ENCODE data around the gene CHCHD4. TPM values are rescaled to one million over a fixed set of nuclear protein-coding genes. Genes with fewer than 3 reads are reported as not detected.

The CHCHD4 gene
- total and polyA plus RNA-seq, 10 of the 15 experiments (the other 5 are each of a cell fraction or from before 2014, with no cell fraction given) = 21.0 to 46.8 (median 29.0) TPM

DNA sequence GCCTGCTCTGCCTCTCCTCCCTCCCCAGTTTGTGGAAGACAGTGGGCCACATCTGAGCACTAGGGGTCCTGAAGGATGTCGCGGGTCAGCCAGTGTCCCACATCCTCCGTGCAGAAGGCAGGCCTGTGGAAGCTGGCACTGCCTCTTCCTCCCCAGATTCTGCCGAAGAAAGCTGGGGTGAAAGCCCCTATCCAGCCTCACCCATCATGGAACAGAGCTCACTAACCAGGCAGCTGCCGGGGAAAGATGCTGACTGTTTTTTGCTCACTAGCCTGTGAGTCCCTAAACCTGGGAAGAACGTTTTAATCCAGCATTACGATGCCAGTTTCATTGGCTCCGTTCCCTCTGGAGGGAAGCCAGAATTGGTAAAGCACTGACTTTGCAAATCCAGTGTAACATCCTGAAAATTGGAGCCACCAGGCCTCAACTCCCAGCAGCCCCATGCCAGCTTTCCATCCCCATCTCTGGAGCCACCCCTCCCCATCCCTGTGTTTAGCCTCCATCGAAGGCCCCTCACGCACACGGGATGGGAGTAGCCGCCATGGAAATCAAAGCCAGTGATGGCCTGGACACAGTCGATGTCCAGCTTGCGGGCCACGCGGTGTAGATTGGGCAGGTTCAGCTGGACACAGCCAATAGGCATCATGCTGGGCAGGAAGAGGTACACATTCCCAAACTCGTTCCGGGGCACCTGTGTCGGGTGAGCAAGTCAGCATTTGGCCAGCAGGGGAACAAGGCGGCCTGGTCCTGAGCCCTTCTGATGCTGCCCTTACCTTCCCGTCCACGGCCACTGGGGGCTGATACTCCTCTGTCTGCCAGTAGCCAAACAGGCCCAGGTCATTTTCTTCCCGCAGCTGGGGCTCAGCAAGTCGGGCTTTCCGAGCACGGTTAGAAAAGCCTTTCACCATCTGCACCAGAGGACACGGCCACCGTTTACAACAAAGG is 23.6 kb upstream of the CHCHD4 start:
- intact Hi-C loops (cut with micrococcal nuclease; ENCODE audit: unreplicated experiment) = no loop called here

More for the DNA sequence above, 23.6 kb upstream of the CHCHD4 start:
- ChIA-PET POLR2A (no interaction called here), SMC1A (ENCODE audit: uncharacterized antibody, unreplicated experiment) (no interaction called here), CTCF (no interaction called here), RAD21 (ENCODE audit: unreplicated experiment) (no interaction called here)
- H3K79me2 ChIP-seq (ENCODE audit: control insufficient read depth, insufficient read depth, low read length) = no peaks in the 10 kb centered on the region
- BruUV-seq (replicated peaks) = no TSS peak
- H3K4me3 ChIP-seq = no peak overlapping the region
- H3K9ac ChIP-seq (ENCODE audit: control insufficient read depth, insufficient read depth, low read length) = no peak overlapping the region
- no peaks in the 10 kb centered on the region for H3K9me3 ChIP-seq (replicated peaks; ENCODE audit: control insufficient read depth, insufficient read depth, low read length)
- TF ChIP-seq KAT2A (conservative IDR thresholded peaks at IDR 0.05; ENCODE audit: control insufficient read depth, low read depth, low read length) = no peak
- TF ChIP-seq, protein P1, sequence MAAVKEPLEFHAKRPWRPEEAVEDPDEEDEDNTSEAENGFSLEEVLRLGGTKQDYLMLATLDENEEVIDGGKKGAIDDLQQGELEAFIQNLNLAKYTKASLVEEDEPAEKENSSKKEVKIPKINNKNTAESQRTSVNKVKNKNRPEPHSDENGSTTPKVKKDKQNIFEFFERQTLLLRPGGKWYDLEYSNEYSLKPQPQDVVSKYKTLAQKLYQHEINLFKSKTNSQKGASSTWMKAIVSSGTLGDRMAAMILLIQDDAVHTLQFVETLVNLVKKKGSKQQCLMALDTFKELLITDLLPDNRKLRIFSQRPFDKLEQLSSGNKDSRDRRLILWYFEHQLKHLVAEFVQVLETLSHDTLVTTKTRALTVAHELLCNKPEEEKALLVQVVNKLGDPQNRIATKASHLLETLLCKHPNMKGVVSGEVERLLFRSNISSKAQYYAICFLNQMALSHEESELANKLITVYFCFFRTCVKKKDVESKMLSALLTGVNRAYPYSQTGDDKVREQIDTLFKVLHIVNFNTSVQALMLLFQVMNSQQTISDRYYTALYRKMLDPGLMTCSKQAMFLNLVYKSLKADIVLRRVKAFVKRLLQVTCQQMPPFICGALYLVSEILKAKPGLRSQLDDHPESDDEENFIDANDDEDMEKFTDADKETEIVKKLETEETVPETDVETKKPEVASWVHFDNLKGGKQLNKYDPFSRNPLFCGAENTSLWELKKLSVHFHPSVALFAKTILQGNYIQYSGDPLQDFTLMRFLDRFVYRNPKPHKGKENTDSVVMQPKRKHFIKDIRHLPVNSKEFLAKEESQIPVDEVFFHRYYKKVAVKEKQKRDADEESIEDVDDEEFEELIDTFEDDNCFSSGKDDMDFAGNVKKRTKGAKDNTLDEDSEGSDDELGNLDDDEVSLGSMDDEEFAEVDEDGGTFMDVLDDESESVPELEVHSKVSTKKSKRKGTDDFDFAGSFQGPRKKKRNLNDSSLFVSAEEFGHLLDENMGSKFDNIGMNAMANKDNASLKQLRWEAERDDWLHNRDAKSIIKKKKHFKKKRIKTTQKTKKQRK (IDR thresholded peaks at IDR 0.05; ENCODE audit: low read depth, low read length) = no peak
- no peak for TF ChIP-seq HDAC6 (IDR thresholded peaks at IDR 0.05; ENCODE audit: unreplicated experiment)
- TF ChIP-seq ZNF207 (IDR thresholded peaks at IDR 0.05; ENCODE audit: borderline replicate concordance) = no peak
- no peak for TF ChIP-seq MXI1 (IDR thresholded peaks at IDR 0.05; ENCODE audit: low read depth, low read length)
- TF ChIP-seq STAT3 (IDR thresholded peaks at IDR 0.05; ENCODE audit: low read depth, low read length) = no peak
- TF ChIP-seq, protein P2, sequence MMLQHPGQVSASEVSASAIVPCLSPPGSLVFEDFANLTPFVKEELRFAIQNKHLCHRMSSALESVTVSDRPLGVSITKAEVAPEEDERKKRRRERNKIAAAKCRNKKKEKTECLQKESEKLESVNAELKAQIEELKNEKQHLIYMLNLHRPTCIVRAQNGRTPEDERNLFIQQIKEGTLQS (IDR thresholded peaks at IDR 0.05; ENCODE audit: borderline replicate concordance, extremely low read depth, low read depth, low read length) = no peak
- no peak overlapping the region for H3K4me2 ChIP-seq (ENCODE audit: control insufficient read depth, insufficient read depth)
- WGBS (ENCODE audit: insufficient coverage, insufficient replicate concordance, low lambda C conversion rate, missing lambda C conversion rate) = 96% methylated on average over 28 of the region's 28 CpGs
- DNase-seq (ENCODE audit: low read depth, low spot score) (no peak), FAIRE-seq (no peak), ATAC-seq (no peak)
- peaks cover 12% of the 10 kb centered on the region in 2 experiments for H3K36me3 ChIP-seq (ENCODE audit: control insufficient read depth in 2 of 2, insufficient read depth in 2 of 2, low read length in 1 of 2)
- H4K20me1 ChIP-seq (ENCODE audit: control insufficient read depth, insufficient read depth) = no peaks in the 10 kb centered on the region
- in situ Hi-C loops (cut with MboI) = no loop called here
- no peaks in the 10 kb centered on the region for H3K27me3 ChIP-seq (replicated peaks in 1 of 2; ENCODE audit: control insufficient read depth in 2 of 2, insufficient read depth in 2 of 2, low read length in 1 of 2)
- H2AFZ ChIP-seq (ENCODE audit: control insufficient read depth, low read depth, low read length) = no peak overlapping the region
- H3K27ac ChIP-seq (ENCODE audit: control insufficient read depth, insufficient read depth) = no peak overlapping the region
- peaks cover 16% of the 10 kb centered on the region for H3K4me1 ChIP-seq (ENCODE audit: control insufficient read depth, insufficient read depth, low read length)

All from GM12878 (cell line).